ENCODE data around the gene PAQR6.
"Not testable (repeated sequence)": the region's sequence is repeated elsewhere in the genome, so short reads cannot be mapped to it uniquely, and the experiment has no call there.

The PAQR6 gene

GRCh38 chr1:156229809-156230472 lies 17.9 kb downstream of the PAQR6 start:
- no peak for DNase-seq

- DNase-seq: no peak
Measured at GRCh38 chr1:156228501-156228900, 19.4 kb downstream of the PAQR6 start.

GRCh38 chr1:156226782-156227181 lies 21.1 kb downstream of the PAQR6 start:
- DNase-seq: no peak

GRCh38 chr1:156226116-156226538 lies 21.7 kb downstream of the PAQR6 start:
- DNase-seq: no peak

- DNase-seq: no peak
Measured at GRCh38 chr1:156225677-156226014, 22.2 kb downstream of the PAQR6 start.

GRCh38 chr1:156221986-156222692 lies 25.7 kb downstream of the PAQR6 start:
- no peak for DNase-seq

- no peak for DNase-seq
Measured at GRCh38 chr1:156220226-156220625, 27.6 kb downstream of the PAQR6 start.

- no peak for DNase-seq
Measured at GRCh38 chr1:156217871-156218270, 30.0 kb downstream of the PAQR6 start.

GRCh38 chr1:156216361-156217086 lies 31.3 kb downstream of the PAQR6 start:
- not testable (repeated sequence) for DNase-seq

GRCh38 chr1:156214024-156214748 lies 33.7 kb downstream of the PAQR6 start:
- DNase-seq: no peak

- DNase-seq: no peak
Measured at GRCh38 chr1:156213644-156213966, 34.3 kb downstream of the PAQR6 start.

- peak; percentile 95 for DNase-seq
Measured at GRCh38 chr1:156212833-156213643, 34.8 kb downstream of the PAQR6 start, which contains the start of gene PMF1. TSS of gene PMF1 (plus strand) at chr1:156213007. CDS start at chr1:156213016, 9 bp downstream.

GRCh38 chr1:156212130-156212529 lies 35.7 kb downstream of the PAQR6 start:
- no peak for DNase-seq

- DNase-seq: no peak
Measured at GRCh38 chr1:156211243-156211642, 36.6 kb downstream of the PAQR6 start.

- no peak for DNase-seq
Measured at GRCh38 chr1:156204686-156205085, 43.2 kb downstream of the PAQR6 start.

- no peak for DNase-seq
Measured at GRCh38 chr1:156203331-156203730, 44.5 kb downstream of the PAQR6 start.

- no peak for DNase-seq
Measured at GRCh38 chr1:156200044-156200443, 47.8 kb downstream of the PAQR6 start.

- no peak for DNase-seq
Measured at GRCh38 chr1:156198831-156199349, 49.0 kb downstream of the PAQR6 start.

GRCh38 chr1:156196445-156196844 lies 51.4 kb downstream of the PAQR6 start:
- no peak for DNase-seq

GRCh38 chr1:156195853-156196252 lies 52.0 kb downstream of the PAQR6 start:
- DNase-seq: no peak

- DNase-seq: no peak
Measured at GRCh38 chr1:156194300-156194652, 53.6 kb downstream of the PAQR6 start.
